Measurements from ENCODE around the gene SLC8B1.
A peak's percentile ranks its signal among the peaks of the same experiment; 100 is the strongest.

Gene SLC8B1

GRCh38 chr12:113334786-113335539, at the start of gene SLC8B1:
Gene SLC8B1, minus strand, starts transcription at chr12:113335109. Its CDS starts 2,231 bp downstream, at chr12:113332878.
- peak within 1 kb of the TSS; percentile 66 for H3K4me3 ChIP-seq (ENCODE audit: low read length)
- DNase-seq (ENCODE audit: low read depth): no peak
- no peak for TF ChIP-seq CTCF (conservative IDR thresholded peaks at IDR 0.05; ENCODE audit: low read depth, low read length)

GRCh38 chr12:113382206-113382605, 47.3 kb upstream of the SLC8B1 start:
- no peak for TF ChIP-seq CTCF (conservative IDR thresholded peaks at IDR 0.05; ENCODE audit: low read depth, low read length)
- DNase-seq (ENCODE audit: low read depth): no peak
- H3K4me3 ChIP-seq (ENCODE audit: low read length): no peak overlapping the region

- no peak for DNase-seq (ENCODE audit: low read depth)
- no peak for TF ChIP-seq CTCF (conservative IDR thresholded peaks at IDR 0.05; ENCODE audit: low read depth, low read length)
- no peak overlapping the region for H3K4me3 ChIP-seq (ENCODE audit: low read length)
Observed at GRCh38 chr12:113381220-113381619, 46.3 kb upstream of the SLC8B1 start.

GRCh38 chr12:113378291-113378690, 43.4 kb upstream of the SLC8B1 start:
- no peak for TF ChIP-seq CTCF (conservative IDR thresholded peaks at IDR 0.05; ENCODE audit: low read depth, low read length)
- H3K4me3 ChIP-seq (ENCODE audit: low read length): no peak overlapping the region
- no peak for DNase-seq (ENCODE audit: low read depth)

DNA sequence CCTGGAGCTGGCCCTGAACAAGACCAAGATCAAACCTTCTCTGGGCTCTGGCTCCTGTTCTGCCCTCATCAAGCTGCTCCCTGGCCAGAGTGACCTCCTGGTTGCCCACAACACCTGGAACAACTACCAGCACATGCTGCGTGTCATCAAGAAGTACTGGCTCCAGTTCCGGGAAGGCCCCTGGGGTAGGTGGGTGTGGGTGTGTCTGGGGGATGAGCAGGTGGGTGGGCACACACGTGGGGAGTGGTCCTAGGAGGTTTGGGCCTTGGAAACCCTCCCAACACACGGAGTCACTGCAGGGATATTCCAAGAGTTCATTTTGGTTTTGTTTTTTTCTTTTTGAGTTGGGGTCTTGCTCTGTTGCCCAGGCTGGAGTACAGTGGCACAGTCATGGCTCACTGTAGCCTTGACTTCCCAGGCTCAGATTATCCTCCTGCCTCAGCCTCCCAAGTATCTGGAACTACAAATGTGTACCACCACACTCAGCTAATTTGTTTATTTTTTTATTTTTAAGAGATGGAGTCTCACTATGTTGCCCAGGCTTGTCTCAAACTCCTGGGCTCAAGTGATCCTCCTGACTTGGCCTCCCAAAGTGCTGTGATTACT, 40.0 kb upstream of the SLC8B1 start:
- DNase-seq (ENCODE audit: low read depth): no peak
- TF ChIP-seq CTCF (conservative IDR thresholded peaks at IDR 0.05; ENCODE audit: low read depth, low read length): no peak
- no peak overlapping the region for H3K4me3 ChIP-seq (ENCODE audit: low read length)

DNA sequence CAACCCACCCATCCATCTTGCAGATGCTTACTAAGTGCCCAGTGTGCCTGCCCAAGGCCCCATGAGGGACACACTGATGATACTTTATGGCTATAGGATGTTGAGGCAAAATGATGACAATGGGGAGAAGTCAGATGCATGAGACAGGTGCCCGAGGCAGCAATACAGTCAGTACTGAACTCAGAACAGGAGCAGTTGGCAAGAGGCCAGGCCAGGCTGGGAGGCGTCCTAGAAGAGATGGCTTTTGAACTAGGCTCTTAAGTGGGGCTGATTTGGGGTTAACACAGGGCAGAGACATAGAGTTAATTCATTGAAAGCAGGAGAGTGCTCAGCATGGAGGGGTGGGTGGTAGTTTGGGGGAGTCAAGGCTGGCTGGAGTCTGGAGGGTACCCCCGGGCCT, 39.1 kb upstream of the SLC8B1 start:
- no peak overlapping the region for H3K4me3 ChIP-seq (ENCODE audit: low read length)
- no peak for TF ChIP-seq CTCF (conservative IDR thresholded peaks at IDR 0.05; ENCODE audit: low read depth, low read length)
- DNase-seq (ENCODE audit: low read depth): no peak

GRCh38 chr12:113373440-113373839, 38.5 kb upstream of the SLC8B1 start:
- DNase-seq (ENCODE audit: low read depth): no peak

More at GRCh38 chr12:113373440-113373839, 38.5 kb upstream of the SLC8B1 start:
- TF ChIP-seq CTCF (conservative IDR thresholded peaks at IDR 0.05; ENCODE audit: low read depth, low read length): no peak
- no peak overlapping the region for H3K4me3 ChIP-seq (ENCODE audit: low read length)

All from retinal pigment epithelial cell (primary cell).